ENCODE measurements around the gene MRPL3. TPM values are rescaled to one million over a fixed set of nuclear protein-coding genes. Genes with fewer than 3 reads are reported as not detected.

The MRPL3 gene
- total RNA-seq, 1 experiment from 2014 or later: 142 TPM

DNA sequence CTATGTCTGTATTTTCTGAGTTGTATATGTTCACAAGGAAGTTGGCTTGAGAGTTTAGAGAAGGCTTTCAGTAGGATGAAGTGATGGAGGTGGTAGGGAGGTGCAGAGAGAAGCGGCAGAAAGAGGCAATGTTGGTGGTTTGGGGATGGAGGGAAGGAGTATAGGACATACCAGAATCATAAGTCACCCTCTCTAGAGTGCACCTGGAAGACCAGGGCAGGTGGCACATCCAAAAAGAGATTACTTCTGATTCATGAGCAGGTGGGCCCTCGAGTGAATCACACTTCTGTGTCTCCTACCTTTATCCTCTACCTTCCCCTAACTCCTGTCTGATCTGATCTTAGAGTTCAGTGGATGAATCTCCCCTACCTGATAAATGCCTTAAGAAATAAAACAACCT, 41.8 kb upstream of the MRPL3 start (continued):
- TF ChIP-seq ZFX (IDR thresholded peaks at IDR 0.05) (no peak), RAD21 (IDR thresholded peaks at IDR 0.05; ENCODE audit: low read depth) (no peak), EZH2 (IDR thresholded peaks at IDR 0.05) (no peak), POLR2A (IDR thresholded peaks at IDR 0.05; ENCODE audit: borderline replicate concordance, extremely low read depth, insufficient read depth, insufficient read length) (no peak)
- TF ChIP-seq, protein P1, sequence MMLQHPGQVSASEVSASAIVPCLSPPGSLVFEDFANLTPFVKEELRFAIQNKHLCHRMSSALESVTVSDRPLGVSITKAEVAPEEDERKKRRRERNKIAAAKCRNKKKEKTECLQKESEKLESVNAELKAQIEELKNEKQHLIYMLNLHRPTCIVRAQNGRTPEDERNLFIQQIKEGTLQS (IDR thresholded peaks at IDR 0.05): no peak

DNA sequence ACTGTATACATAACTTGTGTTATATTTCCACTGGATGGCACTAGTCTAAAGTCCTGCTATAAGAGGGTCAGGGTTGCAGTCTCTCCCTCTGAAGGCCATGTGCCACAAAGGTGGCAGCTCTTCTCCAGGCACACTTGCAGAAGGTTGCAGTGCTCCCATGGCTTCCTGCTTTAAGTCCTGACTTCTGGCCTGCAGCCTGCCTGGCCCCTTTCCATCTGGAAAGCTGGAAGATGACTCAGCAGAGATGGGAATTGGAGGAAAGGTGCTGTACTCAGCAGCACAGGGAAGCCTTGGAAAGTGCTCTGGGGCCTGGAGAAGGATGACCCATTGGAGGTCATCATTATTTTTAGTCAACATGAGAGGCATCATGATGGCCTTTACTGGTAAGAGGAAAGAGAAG, 40.9 kb upstream of the MRPL3 start:
- no TSS peak for BruUV-seq (replicated peaks)
- no peaks in the 10 kb centered on the region for H3K9me2 ChIP-seq (ENCODE audit: insufficient read depth)
- no peaks in the 10 kb centered on the region for H3K36me3 ChIP-seq (ENCODE audit: control insufficient read depth in 1 of 2, insufficient read depth in 2 of 2, low read length in 2 of 2)
- H3K9me3 ChIP-seq (ENCODE audit: control insufficient read depth in 1 of 2, insufficient read depth in 1 of 2, low read depth in 1 of 2, low read length in 2 of 2): no peaks in the 10 kb centered on the region
- peak overlapping the region; percentile 47 for H3K4me2 ChIP-seq (ENCODE audit: low read length)
- peaks cover 7 to 14% of the 10 kb centered on the region in 2 experiments for H3K4me1 ChIP-seq (ENCODE audit: control insufficient read depth in 1 of 2, insufficient read depth in 2 of 2, low read length in 2 of 2)
- RAD21 ChIA-PET (ENCODE audit: low non-redundant PET in 1 of 2, low total read pairs in 2 of 2, uncharacterized antibody in 2 of 2, unreplicated experiment in 2 of 2): no interaction called here
- no peak overlapping the region for H3K27ac ChIP-seq (ENCODE audit: low read depth, low read length)
- no peak overlapping the region for H3K4me3 ChIP-seq (replicated peaks in 1 of 2; ENCODE audit: low read depth in 1 of 2, low read length in 2 of 2)
- H3K27me3 ChIP-seq (ENCODE audit: insufficient read depth, low read length): no peaks in the 10 kb centered on the region
- H3K9ac ChIP-seq (ENCODE audit: low read length): no peak overlapping the region
- CTCF ChIA-PET: no interaction called here
- H2AFZ ChIP-seq (ENCODE audit: low read depth, low read length, poor library complexity, severe bottlenecking): peak overlapping the region; percentile 7
- intact Hi-C loops (cut with micrococcal nuclease): no loop called here
- TF ChIP-seq FOSL1 (IDR thresholded peaks at IDR 0.05; ENCODE audit: low read depth) (peak; percentile 45; the same call in 1 of the 2 replicates), SIN3A (IDR thresholded peaks at IDR 0.05; ENCODE audit: low read depth) (no peak), EZH2phosphoT487 (IDR thresholded peaks at IDR 0.05; ENCODE audit: borderline replicate concordance) (no peak), ELF1 (IDR thresholded peaks at IDR 0.05; ENCODE audit: borderline replicate concordance, low read depth) (0 out of 2 replicates have a peak, but pooled peaks have one; percentile 16), POLR2AphosphoS5 (IDR thresholded peaks at IDR 0.05; ENCODE audit: low read depth, low read length) (no peak), POLR2A (IDR thresholded peaks at IDR 0.05; ENCODE audit: borderline replicate concordance, extremely low read depth, insufficient read depth, insufficient read length) (no peak), CEBPB (IDR thresholded peaks at IDR 0.05; ENCODE audit: low read depth) (0 out of 2 replicates have a peak, but pooled peaks have one; percentile 32), TCF7L2 (IDR thresholded peaks at IDR 0.05; ENCODE audit: borderline replicate concordance, extremely low read depth, insufficient read depth, insufficient read length) (no peak), SP1 (IDR thresholded peaks at IDR 0.05; ENCODE audit: low read depth) (peak; percentile 50), SRF (IDR thresholded peaks at IDR 0.05; ENCODE audit: low read depth) (no peak), EZH2 (IDR thresholded peaks at IDR 0.05) (no peak), EGR1 (IDR thresholded peaks at IDR 0.05; ENCODE audit: low read depth) (no peak), RAD21 (IDR thresholded peaks at IDR 0.05; ENCODE audit: low read depth) (peak; percentile 25; the same call in 1 of the 2 replicates), JUND (IDR thresholded peaks at IDR 0.05) (no peak), CBX3 (IDR thresholded peaks at IDR 0.05; ENCODE audit: low read depth) (0 out of 2 replicates have a peak, but pooled peaks have one; percentile 41)
- TF ChIP-seq, protein P2, sequence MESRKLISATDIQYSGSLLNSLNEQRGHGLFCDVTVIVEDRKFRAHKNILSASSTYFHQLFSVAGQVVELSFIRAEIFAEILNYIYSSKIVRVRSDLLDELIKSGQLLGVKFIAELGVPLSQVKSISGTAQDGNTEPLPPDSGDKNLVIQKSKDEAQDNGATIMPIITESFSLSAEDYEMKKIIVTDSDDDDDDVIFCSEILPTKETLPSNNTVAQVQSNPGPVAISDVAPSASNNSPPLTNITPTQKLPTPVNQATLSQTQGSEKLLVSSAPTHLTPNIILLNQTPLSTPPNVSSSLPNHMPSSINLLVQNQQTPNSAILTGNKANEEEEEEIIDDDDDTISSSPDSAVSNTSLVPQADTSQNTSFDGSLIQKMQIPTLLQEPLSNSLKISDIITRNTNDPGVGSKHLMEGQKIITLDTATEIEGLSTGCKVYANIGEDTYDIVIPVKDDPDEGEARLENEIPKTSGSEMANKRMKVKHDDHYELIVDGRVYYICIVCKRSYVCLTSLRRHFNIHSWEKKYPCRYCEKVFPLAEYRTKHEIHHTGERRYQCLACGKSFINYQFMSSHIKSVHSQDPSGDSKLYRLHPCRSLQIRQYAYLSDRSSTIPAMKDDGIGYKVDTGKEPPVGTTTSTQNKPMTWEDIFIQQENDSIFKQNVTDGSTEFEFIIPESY (IDR thresholded peaks at IDR 0.05; ENCODE audit: extremely low read depth, insufficient replicate concordance, low read length): no peak
- TF ChIP-seq, protein P3, sequence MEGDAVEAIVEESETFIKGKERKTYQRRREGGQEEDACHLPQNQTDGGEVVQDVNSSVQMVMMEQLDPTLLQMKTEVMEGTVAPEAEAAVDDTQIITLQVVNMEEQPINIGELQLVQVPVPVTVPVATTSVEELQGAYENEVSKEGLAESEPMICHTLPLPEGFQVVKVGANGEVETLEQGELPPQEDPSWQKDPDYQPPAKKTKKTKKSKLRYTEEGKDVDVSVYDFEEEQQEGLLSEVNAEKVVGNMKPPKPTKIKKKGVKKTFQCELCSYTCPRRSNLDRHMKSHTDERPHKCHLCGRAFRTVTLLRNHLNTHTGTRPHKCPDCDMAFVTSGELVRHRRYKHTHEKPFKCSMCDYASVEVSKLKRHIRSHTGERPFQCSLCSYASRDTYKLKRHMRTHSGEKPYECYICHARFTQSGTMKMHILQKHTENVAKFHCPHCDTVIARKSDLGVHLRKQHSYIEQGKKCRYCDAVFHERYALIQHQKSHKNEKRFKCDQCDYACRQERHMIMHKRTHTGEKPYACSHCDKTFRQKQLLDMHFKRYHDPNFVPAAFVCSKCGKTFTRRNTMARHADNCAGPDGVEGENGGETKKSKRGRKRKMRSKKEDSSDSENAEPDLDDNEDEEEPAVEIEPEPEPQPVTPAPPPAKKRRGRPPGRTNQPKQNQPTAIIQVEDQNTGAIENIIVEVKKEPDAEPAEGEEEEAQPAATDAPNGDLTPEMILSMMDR (IDR thresholded peaks at IDR 0.05 in 2 of 3, conservative IDR thresholded peaks at IDR 0.05 in 1 of 3; ENCODE audit: borderline replicate concordance in 1 of 3, insufficient read depth in 1 of 3, low read depth in 2 of 3, low read length in 2 of 3): peak in 1 of 3 experiments; percentile 9; a peak in 1 of 6 replicates
- TF ChIP-seq, protein P4, sequence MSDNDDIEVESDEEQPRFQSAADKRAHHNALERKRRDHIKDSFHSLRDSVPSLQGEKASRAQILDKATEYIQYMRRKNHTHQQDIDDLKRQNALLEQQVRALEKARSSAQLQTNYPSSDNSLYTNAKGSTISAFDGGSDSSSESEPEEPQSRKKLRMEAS (IDR thresholded peaks at IDR 0.05): peak; percentile 78
- ATAC-seq: peak; percentile 84
- no peaks in the 10 kb centered on the region for H4K20me1 ChIP-seq (ENCODE audit: insufficient read depth)
- POLR2A ChIA-PET: no interaction called here
- peak; percentile 49 for DNase-seq (ENCODE audit: low read depth, low spot score)
- H3K79me2 ChIP-seq (ENCODE audit: insufficient read depth, low read length): no peaks in the 10 kb centered on the region

Data from HCT116 (cell line).